HAP-1 (cell line): ENCODE measurements around the gene UBR4.

Experiments used
- DNase-seq, 2 experiments: peaks; one replicate each; pipeline ENCODE4 v3.0.0-alpha.2; 2016 to 2020; ENCODE audit warnings: low spot score in 2 of 2
- H3K27me3 ChIP-seq: fragments of 250-450 bp; sonication (Bioruptor Pico); 2 replicates; pipeline ENCODE4 v1.5.1; 2020; ENCODE audit warnings: low read depth, mild to moderate bottlenecking, moderate library complexity
- H3K36me3 ChIP-seq: fragments of 250-450 bp; sonication (Bioruptor Pico); replicated peaks from 2 replicates; pipeline ENCODE4 v1.5.1; 2020; ENCODE audit warnings: mild to moderate bottlenecking
- H3K4me1 ChIP-seq: fragments of 250-450 bp; sonication (Bioruptor Pico); 2 replicates; pipeline ENCODE4 v1.5.1; 2020; ENCODE audit warnings: mild to moderate bottlenecking
- H3K4me3 ChIP-seq: fragments of 250-450 bp; sonication (Bioruptor Pico); 2 replicates; pipeline ENCODE4 v1.5.1; 2020; ENCODE audit warnings: mild to moderate bottlenecking, moderate library complexity
- H3K9me3 ChIP-seq: fragments of 250-450 bp; sonication (Bioruptor Pico); 2 replicates; pipeline ENCODE4 v1.5.1; 2020; ENCODE audit warnings: mild to moderate bottlenecking, moderate library complexity
- in situ Hi-C: fragments of 300-500 bp; cut with MboI; formaldehyde crosslinking; loops from 3 replicates; pipeline ENCODE4 v1.14.3; 2020; ENCODE audit warnings: low sequenced_read_pairs, inconsistent platforms, mixed read lengths

UBR4 gene

DNA sequence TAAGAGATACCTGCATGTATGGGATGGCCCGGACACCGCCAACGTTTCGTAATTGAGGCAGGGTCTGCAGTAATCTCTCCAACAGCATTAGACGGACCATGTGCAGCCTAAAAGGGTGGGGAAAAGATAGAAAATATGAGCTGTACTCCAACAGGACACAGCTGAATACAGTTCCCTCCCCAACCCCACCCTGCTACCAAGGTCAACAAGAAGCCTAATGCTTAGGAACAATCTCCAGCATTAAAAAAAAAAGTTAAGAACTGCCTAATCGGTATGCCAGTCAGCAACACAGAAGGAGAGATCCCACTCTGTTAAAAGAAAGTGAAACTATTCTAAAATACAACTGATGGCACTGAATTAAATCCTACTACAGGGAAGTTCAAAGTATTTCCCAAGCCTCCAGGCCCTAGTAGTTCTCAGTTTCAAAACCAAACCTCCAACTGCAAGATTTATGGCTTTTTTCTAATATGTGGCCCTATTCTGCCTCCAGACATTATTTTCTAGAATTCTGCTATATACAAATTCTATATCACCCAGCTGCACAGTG lies 81.0 kb downstream of the UBR4 start:
- Histone ChIP-seq H3K4me3 (no peak overlapping the region), H3K9me3 (no peaks in the 10 kb centered on the region), H3K36me3 (peaks cover 90% of the 10 kb centered on the region), H3K27me3 (no peaks in the 10 kb centered on the region), H3K4me1 (no peaks in the 10 kb centered on the region)
- in situ Hi-C loops, result no loop called here
- no peak for DNase-seq

DNA sequence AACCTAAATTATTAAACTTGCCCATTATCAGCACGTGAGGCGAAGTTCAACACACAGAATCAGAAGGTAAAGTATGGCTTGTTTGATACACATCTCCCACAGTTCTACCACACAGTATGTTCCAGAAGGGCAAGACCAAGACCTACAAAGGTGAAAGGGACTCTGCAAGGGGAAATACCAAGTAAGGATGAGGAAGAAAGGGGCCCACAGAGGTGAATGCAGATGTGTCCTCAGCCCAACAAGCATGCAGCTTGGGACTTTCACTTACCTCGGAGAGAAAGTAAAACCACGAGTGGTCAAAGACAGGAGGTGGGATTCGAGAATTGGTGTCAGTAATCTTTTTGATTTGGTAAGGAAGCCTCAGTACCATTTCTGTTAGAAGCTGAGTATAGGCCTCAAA lies 85.8 kb downstream of the UBR4 start:
- in situ Hi-C loops, result no loop called here
- Histone ChIP-seq H3K36me3 (peaks cover 100% of the 10 kb centered on the region), H3K4me1 (no peaks in the 10 kb centered on the region), H3K27me3 (no peaks in the 10 kb centered on the region), H3K4me3 (no peak overlapping the region), H3K9me3 (no peaks in the 10 kb centered on the region)
- no peak for DNase-seq

DNA sequence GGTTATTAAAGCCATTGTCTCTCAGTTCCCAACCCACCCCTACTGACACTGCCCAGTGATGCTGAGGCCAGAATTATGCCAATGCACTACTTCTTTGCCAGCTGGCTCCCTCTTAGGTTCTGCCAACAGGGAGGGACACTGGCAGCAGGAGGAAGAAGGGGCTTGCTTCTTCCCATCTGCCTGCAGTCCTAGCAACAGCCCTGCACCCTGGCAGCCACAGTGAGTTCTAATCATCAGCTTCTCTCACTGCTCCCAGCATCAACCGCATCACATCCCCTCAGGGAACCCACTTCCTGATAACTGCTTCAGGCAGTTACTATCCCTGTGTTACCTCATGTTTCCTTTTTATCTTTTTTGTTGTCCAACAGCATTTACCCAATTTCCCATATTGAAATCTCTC lies 86.2 kb downstream of the UBR4 start:
- Histone ChIP-seq H3K4me3 (no peak overlapping the region), H3K27me3 (no peaks in the 10 kb centered on the region), H3K4me1 (no peaks in the 10 kb centered on the region), H3K36me3 (peaks cover 100% of the 10 kb centered on the region), H3K9me3 (no peaks in the 10 kb centered on the region)
- DNase-seq, result no peak
- in situ Hi-C loops, result no loop called here

DNA sequence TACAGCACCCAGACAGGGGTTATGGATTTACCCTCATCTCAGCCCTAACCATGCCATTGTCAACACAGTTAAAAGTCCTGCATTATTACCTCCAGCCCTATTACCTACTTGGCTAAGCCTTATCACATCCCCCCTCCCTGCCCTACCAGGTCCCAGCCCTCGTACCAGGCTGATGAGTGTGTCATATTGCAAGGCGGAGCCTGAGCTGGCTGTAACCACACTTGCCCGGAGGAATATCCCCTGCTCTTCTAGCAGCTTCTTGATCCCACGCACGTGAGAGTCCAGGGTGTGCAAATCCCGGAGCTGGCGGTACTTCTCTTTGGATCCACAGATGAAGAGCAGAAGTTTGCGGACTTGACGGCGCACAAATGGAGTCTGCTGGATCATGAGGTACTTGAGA lies 87.4 kb downstream of the UBR4 start:
- in situ Hi-C loops, result no loop called here
- H3K4me1 ChIP-seq, result no peaks in the 10 kb centered on the region
- H3K4me3 ChIP-seq, result no peak overlapping the region
- H3K27me3 ChIP-seq, result no peaks in the 10 kb centered on the region
- no peaks in the 10 kb centered on the region for H3K9me3 ChIP-seq
- H3K36me3 ChIP-seq, result peaks cover 99% of the 10 kb centered on the region
- DNase-seq, result no peak

DNA sequence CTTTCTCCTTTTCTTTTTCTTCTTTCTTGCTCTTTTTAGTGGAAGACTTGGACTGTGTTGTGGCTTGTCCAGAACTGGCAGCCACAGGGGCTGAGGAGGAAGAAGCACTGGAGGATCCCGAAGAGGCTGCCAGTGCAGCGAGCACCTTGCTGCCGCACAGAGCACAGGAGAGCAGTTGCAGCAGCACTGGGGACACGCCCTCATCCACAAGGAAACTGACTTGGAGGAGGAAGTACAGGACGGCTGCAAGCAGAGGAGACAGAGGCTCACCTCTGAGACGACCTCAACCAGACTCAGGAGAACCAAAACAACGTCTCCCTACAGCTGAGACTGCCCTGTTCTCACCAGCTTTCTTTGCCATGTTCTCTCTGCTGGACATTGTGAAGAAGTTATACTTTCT lies 88.9 kb downstream of the UBR4 start:
- DNase-seq, result no peak
- Histone ChIP-seq H3K4me1 (no peaks in the 10 kb centered on the region), H3K36me3 (peaks cover 99% of the 10 kb centered on the region), H3K9me3 (no peaks in the 10 kb centered on the region), H3K27me3 (no peaks in the 10 kb centered on the region), H3K4me3 (no peak overlapping the region)
- in situ Hi-C loops, result no loop called here

DNA sequence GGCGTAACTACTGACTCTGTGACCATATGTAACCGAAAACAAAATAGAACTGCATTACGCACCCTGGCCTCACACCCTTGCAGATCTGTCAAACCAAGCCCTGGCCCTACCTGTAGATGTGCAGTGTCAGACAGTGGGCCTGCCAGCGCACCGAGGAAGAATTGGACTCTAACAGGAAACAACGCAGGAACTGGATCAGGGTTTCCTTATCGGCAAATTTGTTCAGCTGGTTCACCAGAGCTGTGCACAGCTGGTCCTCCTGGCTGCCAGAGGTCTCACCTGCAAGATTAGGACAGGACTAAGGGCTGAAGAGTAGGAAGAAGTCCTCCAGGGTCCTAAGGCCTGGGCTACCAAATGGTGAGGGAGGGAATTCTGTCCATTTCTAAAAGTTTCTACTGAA lies 90.0 kb downstream of the UBR4 start:
- no peak overlapping the region for H3K4me3 ChIP-seq
- in situ Hi-C loops, result no loop called here
- H3K27me3 ChIP-seq, result no peaks in the 10 kb centered on the region
- DNase-seq, result no peak
- peaks cover 99% of the 10 kb centered on the region for H3K36me3 ChIP-seq
- H3K9me3 ChIP-seq, result no peaks in the 10 kb centered on the region
- no peaks in the 10 kb centered on the region for H3K4me1 ChIP-seq

DNA sequence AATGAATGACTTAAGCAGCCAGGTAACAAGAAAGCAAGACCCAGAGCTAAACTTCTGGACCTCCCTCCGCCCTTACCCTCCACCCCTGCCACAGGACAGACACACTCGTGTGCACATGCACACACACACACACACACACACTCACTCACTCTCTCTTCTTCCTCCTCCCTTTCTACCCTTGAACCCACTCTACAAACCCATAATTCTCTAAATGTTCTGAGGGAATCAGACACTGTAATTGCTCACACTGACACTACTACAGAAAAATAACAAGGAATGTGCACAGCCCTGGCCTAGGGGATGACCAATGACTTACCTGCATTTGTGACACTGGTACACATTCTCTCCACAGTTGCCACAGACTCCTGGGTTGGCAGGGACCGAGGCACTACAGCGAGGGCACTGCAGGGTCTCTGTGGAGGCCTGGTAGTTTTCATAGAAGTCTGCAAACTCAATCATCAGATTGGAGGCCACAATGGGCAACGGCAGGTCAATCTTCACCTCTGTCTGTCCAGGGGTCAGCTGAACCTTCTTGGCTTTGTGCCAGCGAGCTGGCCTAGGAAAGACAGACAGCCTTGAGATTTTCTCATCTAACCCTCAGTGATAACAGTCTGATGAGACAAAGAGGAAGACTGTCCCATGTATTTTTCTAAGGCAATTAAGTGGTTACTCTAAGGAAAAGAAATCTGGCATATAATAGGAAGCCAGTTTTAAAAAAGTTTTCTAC lies 94.8 kb downstream of the UBR4 start:
- in situ Hi-C loops, result no loop called here
- Histone ChIP-seq H3K9me3 (no peaks in the 10 kb centered on the region), H3K36me3 (peaks cover 97% of the 10 kb centered on the region), H3K4me3 (no peak overlapping the region), H3K27me3 (no peaks in the 10 kb centered on the region), H3K4me1 (no peaks in the 10 kb centered on the region)
- DNase-seq, result no peak

DNA sequence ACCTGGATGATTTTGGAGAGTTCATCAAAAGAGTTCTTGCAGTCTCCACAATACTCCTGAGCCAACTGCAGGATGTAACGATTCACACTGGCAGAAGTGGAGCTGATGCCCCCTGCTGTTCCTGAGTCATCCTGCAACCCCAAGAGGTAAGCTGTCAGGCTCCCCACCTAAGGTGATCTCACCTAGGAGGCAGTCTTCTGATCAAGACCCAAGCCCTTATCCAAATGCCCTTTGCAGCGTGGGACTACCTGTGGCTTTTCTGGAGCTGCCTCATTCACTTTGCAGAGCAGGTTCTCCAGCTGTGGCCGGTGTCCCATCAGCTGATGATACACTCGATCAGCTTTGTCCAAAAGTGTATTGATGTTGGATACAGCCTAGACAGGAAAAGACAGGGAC lies 96.4 kb downstream of the UBR4 start:
- H3K36me3 ChIP-seq, result peaks cover 97% of the 10 kb centered on the region
- in situ Hi-C loops, result no loop called here

DNA sequence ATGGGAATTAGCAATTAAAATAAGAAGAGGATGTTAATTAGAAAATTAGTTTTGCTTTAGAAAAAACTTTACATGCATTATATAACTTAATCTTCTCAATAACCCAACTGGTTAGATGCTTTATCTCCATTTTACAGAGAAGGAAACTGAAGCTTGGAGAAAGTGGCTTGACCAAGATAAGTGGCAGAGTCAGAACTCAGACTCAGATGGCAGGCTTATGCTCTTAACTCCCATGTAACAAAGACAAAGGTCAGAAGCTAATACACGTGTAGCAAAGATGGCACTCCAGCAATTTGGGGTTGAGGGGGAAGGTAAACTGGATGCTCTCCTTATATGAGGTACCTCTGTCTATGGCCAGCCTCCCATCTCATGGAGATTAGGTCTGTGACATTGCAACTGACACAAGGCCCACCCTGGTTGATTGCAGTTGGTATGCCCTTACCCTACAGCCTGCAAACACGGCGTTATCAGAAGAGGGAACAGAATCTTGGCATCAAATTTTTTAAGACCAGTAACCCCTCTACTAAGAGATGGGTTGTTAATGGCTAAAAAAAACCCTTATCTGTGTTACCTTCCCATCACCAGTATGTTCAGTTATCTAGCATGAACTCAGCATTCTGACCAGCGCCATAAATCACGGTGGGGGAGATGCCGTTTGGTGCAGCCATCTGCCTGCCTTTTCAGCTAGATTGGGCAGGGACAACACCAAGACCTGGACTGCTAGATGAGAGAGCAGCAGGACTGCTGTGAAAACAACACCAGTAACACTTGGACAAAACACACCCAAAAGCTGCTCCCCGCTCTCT lies 97.0 kb downstream of the UBR4 start:
- Histone ChIP-seq H3K36me3 (peaks cover 98% of the 10 kb centered on the region), H3K4me3 (no peak overlapping the region), H3K9me3 (no peaks in the 10 kb centered on the region), H3K27me3 (no peaks in the 10 kb centered on the region), H3K4me1 (no peaks in the 10 kb centered on the region)
- no peak for DNase-seq
- in situ Hi-C loops, result no loop called here

More for the DNA sequence above, 96.4 kb downstream of the UBR4 start:
- Histone ChIP-seq H3K4me3 (no peak overlapping the region), H3K9me3 (no peaks in the 10 kb centered on the region), H3K27me3 (no peaks in the 10 kb centered on the region), H3K4me1 (no peaks in the 10 kb centered on the region)
- DNase-seq, result peak in 1 of 2 experiments; percentile 35

DNA sequence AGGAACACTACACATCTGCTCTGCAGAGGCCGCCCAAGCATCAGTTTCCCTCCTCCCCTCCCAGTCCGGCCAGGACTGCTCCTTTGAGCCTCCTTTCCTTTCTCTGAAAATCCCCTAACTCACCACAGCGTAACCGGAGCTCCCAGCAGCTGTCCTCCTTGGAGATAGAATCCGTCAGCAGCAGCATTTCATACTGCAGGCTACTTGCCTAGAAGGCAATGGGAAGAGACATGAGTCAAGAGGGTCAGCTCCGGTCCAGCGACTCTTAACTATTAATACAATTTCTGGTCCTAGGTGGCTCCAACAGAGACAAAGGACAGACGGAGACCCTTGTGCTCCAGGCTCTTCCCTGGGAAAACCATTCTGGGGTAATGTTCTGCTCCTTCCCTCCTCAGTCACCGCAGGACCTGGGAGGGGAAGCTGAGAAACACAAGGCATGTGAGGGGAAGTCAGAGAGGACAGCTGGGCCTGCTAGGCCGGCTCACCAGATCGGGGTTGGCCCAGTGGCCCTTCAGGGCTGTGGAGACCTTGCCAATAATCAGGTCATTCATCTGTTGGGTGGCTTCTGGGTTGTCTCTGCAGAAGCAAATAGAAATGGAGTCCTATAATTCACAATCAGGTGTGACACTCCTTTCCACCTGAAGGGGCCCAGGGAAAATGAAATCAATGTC lies 99.7 kb downstream of the UBR4 start:
- peaks cover 92% of the 10 kb centered on the region for H3K36me3 ChIP-seq
- H3K9me3 ChIP-seq, result no peaks in the 10 kb centered on the region
- no peak overlapping the region for H3K4me3 ChIP-seq
- no peaks in the 10 kb centered on the region for H3K27me3 ChIP-seq
- in situ Hi-C loops, result no loop called here
- DNase-seq, result no peak
- no peaks in the 10 kb centered on the region for H3K4me1 ChIP-seq

DNA sequence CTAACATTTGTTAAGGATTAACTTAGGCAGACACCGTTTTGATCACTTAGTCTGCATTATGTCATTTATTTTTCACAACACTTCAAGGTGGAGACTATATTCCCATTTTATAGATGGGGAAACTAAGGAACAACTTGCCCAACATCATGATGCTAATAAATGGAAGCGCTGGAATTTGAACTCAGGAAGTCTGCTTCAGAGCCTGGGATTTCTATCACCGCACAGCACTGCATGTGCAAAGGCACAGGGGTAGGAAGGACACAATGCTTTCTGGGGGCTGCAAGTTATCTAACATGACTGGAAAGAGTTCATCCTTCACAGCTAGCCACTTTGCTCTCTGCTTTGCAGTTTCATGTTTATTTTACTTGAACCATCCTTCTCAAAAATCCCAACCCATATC lies 100.5 kb downstream of the UBR4 start:
- Histone ChIP-seq H3K4me1 (no peaks in the 10 kb centered on the region), H3K36me3 (peaks cover 92% of the 10 kb centered on the region), H3K4me3 (no peak overlapping the region), H3K27me3 (no peaks in the 10 kb centered on the region), H3K9me3 (no peaks in the 10 kb centered on the region)
- in situ Hi-C loops, result no loop called here
- DNase-seq, result no peak

DNA sequence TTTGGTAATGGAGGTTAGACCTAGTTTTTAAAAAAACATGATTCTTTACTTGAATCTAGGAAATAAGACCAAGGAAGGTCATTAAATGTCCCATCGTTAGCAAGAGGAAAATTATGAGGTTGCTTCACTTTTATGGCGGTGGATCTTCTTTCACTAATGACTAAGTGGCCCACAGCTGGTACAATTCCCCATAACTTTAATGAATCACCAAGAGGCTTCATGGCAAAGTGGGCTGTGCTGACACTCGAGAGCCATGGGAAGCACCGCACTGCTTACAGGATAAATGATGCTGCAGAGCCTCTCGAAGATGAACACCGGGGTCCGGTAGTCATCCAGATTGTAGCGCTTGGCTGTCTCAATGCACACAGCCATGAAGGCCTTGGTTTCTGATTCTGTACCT lies 108.8 kb downstream of the UBR4 start:
- Histone ChIP-seq H3K27me3 (no peaks in the 10 kb centered on the region), H3K4me1 (peaks cover 15% of the 10 kb centered on the region), H3K36me3 (peaks cover 96% of the 10 kb centered on the region), H3K9me3 (no peaks in the 10 kb centered on the region), H3K4me3 (no peak overlapping the region)
- no peak for DNase-seq
- in situ Hi-C loops, result no loop called here

DNA sequence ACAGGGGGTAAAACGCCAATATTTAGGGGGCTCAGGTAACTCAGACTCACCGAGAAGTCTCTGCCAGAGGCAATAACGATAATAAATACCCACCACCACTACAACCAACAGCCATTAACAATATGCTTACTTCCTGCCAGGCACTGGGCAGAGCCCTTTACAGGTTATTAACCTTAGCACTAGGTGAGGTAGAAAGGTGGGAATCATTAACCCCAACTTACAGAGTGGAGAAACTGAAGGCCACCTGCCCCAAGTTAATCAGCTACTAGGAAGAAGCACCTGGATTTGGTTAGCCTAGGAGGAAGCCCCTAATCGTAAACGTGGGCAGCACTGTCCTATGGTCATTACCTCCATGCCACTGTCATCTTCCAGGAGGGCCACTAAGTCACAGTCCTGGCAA lies 110.0 kb downstream of the UBR4 start:
- peaks cover 21% of the 10 kb centered on the region for H3K4me1 ChIP-seq
- no peaks in the 10 kb centered on the region for H3K9me3 ChIP-seq
- in situ Hi-C loops, result no loop called here
- no peak overlapping the region for H3K4me3 ChIP-seq
- H3K36me3 ChIP-seq, result peaks cover 92% of the 10 kb centered on the region
- no peak for DNase-seq
- H3K27me3 ChIP-seq, result no peaks in the 10 kb centered on the region

DNA sequence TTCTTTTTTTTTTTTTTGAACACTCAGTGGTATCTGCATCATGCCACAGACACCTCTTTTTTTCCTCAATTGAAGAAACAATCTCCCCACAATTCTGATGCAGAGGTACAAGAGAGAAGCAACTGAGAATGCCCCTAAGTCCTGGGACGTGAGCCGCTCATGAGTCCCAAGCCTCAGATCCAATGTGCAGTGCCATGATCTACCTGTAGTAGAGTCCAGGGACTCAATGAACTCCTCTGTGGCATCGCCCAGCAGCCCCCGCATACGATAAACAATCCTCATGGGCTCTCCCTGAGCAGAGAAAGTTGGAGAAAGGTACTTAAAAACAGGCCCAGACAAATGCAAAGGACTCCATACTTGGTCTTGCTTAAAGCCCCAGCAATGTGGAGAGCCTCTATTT lies 113.1 kb downstream of the UBR4 start:
- no peak overlapping the region for H3K4me3 ChIP-seq
- peaks cover 21% of the 10 kb centered on the region for H3K4me1 ChIP-seq
- no peaks in the 10 kb centered on the region for H3K27me3 ChIP-seq
- in situ Hi-C loops, result no loop called here
- peaks cover 94% of the 10 kb centered on the region for H3K36me3 ChIP-seq
- no peaks in the 10 kb centered on the region for H3K9me3 ChIP-seq
- no peak for DNase-seq
